LNCAP (cell line): ENCODE data around the gene DEXI.

Experiments used
- CTCF ChIP-seq: fragments of 450-650 bp; IDR thresholded peaks from 2 replicates; pipeline ENCODE4 v1.5.1; 2017; ENCODE audit warnings: mild to moderate bottlenecking

The DEXI gene

GRCh38 chr16:10966129-10966528 is 23.9 kb upstream of the DEXI start:
- no peak for TF ChIP-seq CTCF

GRCh38 chr16:10965440-10966061 is 23.3 kb upstream of the DEXI start:
- no peak for TF ChIP-seq CTCF

GRCh38 chr16:10964891-10965326 is 22.6 kb upstream of the DEXI start:
- TF ChIP-seq CTCF = no peak

GRCh38 chr16:10964039-10964890 is 22.0 kb upstream of the DEXI start:
- peak; percentile 95 for TF ChIP-seq CTCF

GRCh38 chr16:10961231-10961630 is 19.0 kb upstream of the DEXI start:
- no peak for TF ChIP-seq CTCF

GRCh38 chr16:10959161-10959560 is 16.9 kb upstream of the DEXI start:
- TF ChIP-seq CTCF = no peak

- TF ChIP-seq CTCF = no peak
Observed at GRCh38 chr16:10957771-10958482, 15.7 kb upstream of the DEXI start.
